CD8-positive, alpha-beta memory T cell (primary cell): ENCODE data around the gene LMNB1. TPM values are rescaled to one million over a fixed set of nuclear protein-coding genes. Genes with fewer than 3 reads are reported as not detected.

Experiments used
- CTCF ChIA-PET: fragments of 350-600 bp; sonication (Branson Sonifier 250); formaldehyde crosslinking; loops from one replicate; lab custom pipeline; 2021; ENCODE audit warnings: antibody characterized with exemption; lab: Charles Lee
- POLR2A ChIA-PET: fragments of 350-600 bp; sonication (Branson Sonifier 250); formaldehyde crosslinking; loops from one replicate; lab custom pipeline; 2021; ENCODE audit warnings: antibody characterized with exemption; lab: Charles Lee
- DNase-seq, 5 donors: peaks; one replicate each; pipeline versions ENCODE4 v3.0.0 to v3.0.0-alpha.2; 2020 to 2022; ENCODE audit warnings: mixed read lengths in 1 of 5
- H3K27ac ChIP-seq: one replicate; pipeline ENCODE4 v1.7.0; 2013; ENCODE audit warnings: low read depth, mild to moderate bottlenecking, low read length, moderate library complexity
- H3K27me3 ChIP-seq: 2 replicates; pipeline ENCODE4 v1.7.0; 2013; ENCODE audit warnings: low read length, mild to moderate bottlenecking; ENCODE audit not compliant: insufficient read depth, poor library complexity, severe bottlenecking
- H3K36me3 ChIP-seq: 2 replicates; pipeline ENCODE4 v1.7.0; 2013; ENCODE audit warnings: mild to moderate bottlenecking, low read length, moderate library complexity; ENCODE audit not compliant: insufficient read depth
- H3K4me1 ChIP-seq: 2 replicates; pipeline ENCODE4 v1.7.0; 2013; ENCODE audit warnings: mild to moderate bottlenecking, low read length, moderate library complexity; ENCODE audit not compliant: insufficient read depth
- H3K4me3 ChIP-seq: 2 replicates; pipeline ENCODE4 v1.7.0; 2013; ENCODE audit warnings: mild to moderate bottlenecking, low read length
- H3K9me3 ChIP-seq: 2 replicates; pipeline ENCODE4 v1.7.0; 2013; ENCODE audit warnings: mild to moderate bottlenecking, low read length
- H3K27ac Mint-ChIP-seq, 8 donors: one replicate each; pipeline ENCODE4 v1.8.0; 2020 to 2021; ENCODE audit warnings: mixed read lengths in 8 of 8, mild to moderate bottlenecking in 6 of 8, inconsistent platforms in 3 of 8, moderate library complexity in 3 of 8
- H3K27me3 Mint-ChIP-seq, 2 donors: one replicate each; pipeline ENCODE4 v1.8.0; 2020 to 2021; ENCODE audit warnings: mixed read lengths in 2 of 2, mild to moderate bottlenecking in 1 of 2, moderate library complexity in 1 of 2
- H3K36me3 Mint-ChIP-seq, 3 donors: one replicate each; pipeline ENCODE4 v1.8.0; 2020 to 2021; ENCODE audit warnings: mixed read lengths in 3 of 3, inconsistent platforms in 1 of 3, mild to moderate bottlenecking in 1 of 3
- H3K4me1 Mint-ChIP-seq, 3 donors: one replicate each; pipeline ENCODE4 v1.8.0; 2020 to 2021; ENCODE audit warnings: mixed read lengths in 3 of 3, inconsistent platforms in 1 of 3, mild to moderate bottlenecking in 1 of 3
- H3K4me3 Mint-ChIP-seq, 7 donors: one replicate each; pipeline ENCODE4 v1.8.0; 2020 to 2021; ENCODE audit warnings: mixed read lengths in 7 of 7, mild to moderate bottlenecking in 6 of 7, moderate library complexity in 4 of 7, inconsistent platforms in 2 of 7
- H3K9me3 Mint-ChIP-seq, 5 donors: one replicate each; pipeline ENCODE4 v1.8.0; 2020 to 2022; ENCODE audit warnings: mixed read lengths in 5 of 5, mild to moderate bottlenecking in 3 of 5, moderate library complexity in 2 of 5, inconsistent platforms in 1 of 5
- polyA plus RNA-seq: library from polyadenylated mRNA; unstranded; fragments of 300-500 nt; fragmentation: Illumina TruSeq; gene quantifications from one replicate; pipeline ENCODE4 v1.2.3, GENCODE V29; 2021
- total RNA-seq, 2 experiments: library from RNA; stranded (reverse); gene quantifications; one replicate each; pipeline ENCODE4 v1.2.3, GENCODE V29; 2021

The LMNB1 gene
- total and polyA plus RNA-seq, 3 experiments from 2014 or later, result 7.5 to 178 (median 172) TPM

DNA sequence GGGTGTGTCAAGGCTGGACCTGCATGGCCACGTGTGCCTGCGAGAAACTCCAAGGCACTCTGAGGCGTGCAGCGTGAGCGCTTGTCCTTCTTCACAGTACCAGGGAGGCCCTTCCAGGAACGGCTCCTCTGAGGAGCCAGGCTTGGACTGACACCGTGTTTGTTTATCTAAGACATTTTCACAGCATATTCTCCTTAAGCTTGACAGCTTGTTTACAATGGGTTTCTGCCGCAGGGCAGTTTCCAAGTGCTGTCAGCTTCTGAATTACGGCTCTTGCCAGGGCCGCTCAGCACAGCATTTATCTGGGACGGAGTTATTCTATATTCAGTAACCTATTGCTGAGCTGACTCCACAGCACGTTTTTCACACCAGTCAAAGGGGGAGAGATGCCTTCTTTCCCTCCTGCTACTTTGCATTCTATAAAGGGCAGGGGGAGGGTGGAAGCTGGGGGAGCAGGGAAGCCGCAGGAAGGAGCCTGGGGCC is 98.4 kb downstream of the LMNB1 start:
- Histone ChIP-seq H3K27ac (no peak overlapping the region), H3K36me3 (no peaks in the 10 kb centered on the region), H3K9me3 (no peaks in the 10 kb centered on the region), H3K4me1 (no peaks in the 10 kb centered on the region), H3K27me3 (no peaks in the 10 kb centered on the region), H3K4me3 (no peak overlapping the region)
- Mint-ChIP-seq H3K4me3 (no peak overlapping the region), H3K4me1 (no peaks in the 10 kb centered on the region), H3K36me3 (no peaks in the 10 kb centered on the region), H3K9me3 (no peaks in the 10 kb centered on the region), H3K27ac (no peak overlapping the region), H3K27me3 (peaks cover 0 to 4% of the 10 kb centered on the region in 2 donors)
- POLR2A ChIA-PET, result no interaction called here
- CTCF ChIA-PET, result no interaction called here
- DNase-seq, result no peak

DNA sequence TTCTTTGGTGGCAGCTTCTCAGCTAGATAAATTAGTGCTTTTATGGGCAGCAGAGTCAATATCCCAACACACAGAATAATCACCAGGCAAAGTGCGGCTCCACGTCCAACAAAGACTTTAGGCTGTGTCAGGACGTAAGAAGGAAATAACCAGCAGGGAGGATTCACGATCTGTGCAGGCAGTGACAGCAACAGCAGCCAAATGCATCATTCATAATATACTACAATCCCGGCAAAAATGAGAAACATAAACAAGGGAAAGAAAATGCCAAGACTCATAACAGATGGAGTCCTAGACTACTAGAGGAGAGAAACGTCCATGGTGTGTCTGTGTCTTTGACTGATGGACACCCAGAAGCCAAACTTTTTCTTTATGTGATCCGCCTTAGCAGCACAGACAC is 100.7 kb downstream of the LMNB1 start:
- Histone ChIP-seq H3K27ac (no peak overlapping the region), H3K9me3 (no peaks in the 10 kb centered on the region), H3K36me3 (no peaks in the 10 kb centered on the region), H3K4me3 (no peak overlapping the region), H3K27me3 (no peaks in the 10 kb centered on the region), H3K4me1 (no peaks in the 10 kb centered on the region)
- Mint-ChIP-seq H3K27ac (no peak overlapping the region), H3K27me3 (no peaks in the 10 kb centered on the region), H3K9me3 (no peaks in the 10 kb centered on the region), H3K36me3 (no peaks in the 10 kb centered on the region), H3K4me3 (no peak overlapping the region), H3K4me1 (no peaks in the 10 kb centered on the region)
- ChIA-PET CTCF (no interaction called here), POLR2A (no interaction called here)
- no peak for DNase-seq

DNA sequence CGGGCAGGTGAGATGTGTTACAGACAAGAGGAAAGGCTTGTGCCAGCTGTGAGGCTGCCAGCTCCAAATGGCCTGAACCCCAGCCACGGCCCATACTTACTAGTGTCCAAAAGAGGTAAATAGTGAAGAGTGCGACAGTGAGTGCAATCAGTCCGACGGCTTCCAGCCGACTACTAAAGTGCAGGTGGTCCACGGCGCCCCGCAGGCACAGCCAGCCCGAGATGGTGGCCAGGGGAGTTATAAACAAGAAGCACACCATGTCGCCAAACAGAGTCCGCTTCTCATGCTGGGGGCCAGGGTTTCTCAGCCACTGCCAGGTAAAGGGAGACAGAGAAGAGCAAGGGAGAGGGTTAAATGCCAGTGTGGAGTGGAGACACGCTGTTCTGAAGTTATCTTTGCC is 101.1 kb downstream of the LMNB1 start:
- H3K27ac Mint-ChIP-seq, result no peak overlapping the region
- H3K36me3 Mint-ChIP-seq, result no peaks in the 10 kb centered on the region
- no peak overlapping the region for H3K27ac ChIP-seq
- H3K9me3 Mint-ChIP-seq, result no peaks in the 10 kb centered on the region
- H3K4me1 ChIP-seq, result no peaks in the 10 kb centered on the region
- H3K36me3 ChIP-seq, result no peaks in the 10 kb centered on the region
- H3K27me3 Mint-ChIP-seq, result no peaks in the 10 kb centered on the region
- ChIA-PET POLR2A (no interaction called here), CTCF (no interaction called here)
- no peak for DNase-seq
- H3K4me3 Mint-ChIP-seq, result no peak overlapping the region
- H3K27me3 ChIP-seq, result no peaks in the 10 kb centered on the region
- no peak overlapping the region for H3K4me3 ChIP-seq
- no peaks in the 10 kb centered on the region for H3K9me3 ChIP-seq
- no peaks in the 10 kb centered on the region for H3K4me1 Mint-ChIP-seq

DNA sequence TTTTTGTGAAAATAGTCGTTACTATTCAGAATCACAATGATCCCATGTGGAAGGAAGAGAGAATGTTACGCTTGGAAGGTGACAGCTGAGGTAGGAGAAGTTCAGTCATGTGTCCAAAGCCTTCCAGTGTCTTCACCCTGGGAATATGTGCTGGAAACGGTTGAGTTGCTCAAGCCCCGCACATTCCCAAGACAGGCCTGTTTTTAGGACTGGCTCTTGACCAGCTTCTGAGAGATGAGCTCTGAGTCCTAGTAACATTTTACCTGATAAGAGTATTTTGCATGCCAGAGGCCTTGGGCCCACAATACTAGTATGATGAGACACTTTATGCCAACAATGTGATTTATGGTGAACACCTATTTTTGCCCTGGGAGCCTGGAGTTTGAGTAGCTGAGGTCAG is 101.7 kb downstream of the LMNB1 start:
- Mint-ChIP-seq H3K9me3 (no peaks in the 10 kb centered on the region), H3K4me3 (no peak overlapping the region), H3K27ac (no peak overlapping the region), H3K27me3 (no peaks in the 10 kb centered on the region), H3K4me1 (no peaks in the 10 kb centered on the region), H3K36me3 (no peaks in the 10 kb centered on the region)
- Histone ChIP-seq H3K27me3 (no peaks in the 10 kb centered on the region), H3K4me3 (no peak overlapping the region), H3K9me3 (no peaks in the 10 kb centered on the region), H3K27ac (no peak overlapping the region), H3K36me3 (no peaks in the 10 kb centered on the region), H3K4me1 (no peaks in the 10 kb centered on the region)
- ChIA-PET POLR2A (no interaction called here), CTCF (no interaction called here)
- no peak for DNase-seq

DNA sequence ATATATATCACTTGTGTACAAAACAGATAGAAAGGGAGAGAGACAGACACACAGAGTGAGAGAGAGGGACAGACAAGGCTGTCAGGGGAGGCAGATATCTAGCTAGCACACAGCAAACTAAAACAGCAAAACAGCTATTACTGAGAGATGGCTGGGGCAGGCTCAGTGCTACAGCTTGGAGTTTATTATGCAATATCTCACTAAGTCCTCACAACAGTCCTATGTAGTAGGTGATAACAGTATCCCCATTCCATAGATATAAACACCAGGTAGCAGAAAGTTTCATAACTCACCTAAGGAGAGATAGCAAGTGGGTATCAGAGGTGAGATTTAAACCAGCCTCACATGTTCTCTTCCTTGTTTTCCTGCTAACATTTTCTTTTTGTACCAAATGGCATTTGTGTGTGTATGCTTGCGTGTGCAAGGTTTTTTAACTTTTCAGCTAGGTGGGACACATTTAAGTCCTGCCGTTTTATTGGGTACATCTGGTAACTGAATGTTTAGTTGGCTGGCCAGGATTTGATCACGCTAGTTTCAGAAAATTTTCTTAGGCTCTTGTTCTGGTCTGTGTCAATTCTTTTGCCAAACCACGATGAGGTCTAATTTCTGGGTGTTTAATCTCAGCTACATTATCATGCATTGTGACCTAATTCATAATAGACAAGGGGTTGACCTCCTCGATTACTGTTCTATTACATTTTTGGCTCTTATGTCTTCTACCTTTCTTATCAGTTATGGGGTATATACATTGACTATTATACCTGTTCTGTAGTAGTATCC is 105.1 kb downstream of the LMNB1 start:
- POLR2A ChIA-PET, result no interaction called here
- no peak overlapping the region for H3K4me3 Mint-ChIP-seq
- Histone ChIP-seq H3K27ac (no peak overlapping the region), H3K36me3 (no peaks in the 10 kb centered on the region), H3K9me3 (no peaks in the 10 kb centered on the region), H3K4me1 (no peaks in the 10 kb centered on the region), H3K27me3 (no peaks in the 10 kb centered on the region), H3K4me3 (no peak overlapping the region)
- CTCF ChIA-PET, result interaction anchor here (1.1 kb wide), 1 partner anchor 17 kb away, joined by 3 read pairs; no protein-coding TSS in a partner anchor
- no peak for DNase-seq
- H3K4me1 Mint-ChIP-seq, result no peaks in the 10 kb centered on the region
- no peaks in the 10 kb centered on the region for H3K36me3 Mint-ChIP-seq
- H3K27me3 Mint-ChIP-seq, result no peaks in the 10 kb centered on the region
- no peak overlapping the region for H3K27ac Mint-ChIP-seq
- no peaks in the 10 kb centered on the region for H3K9me3 Mint-ChIP-seq

DNA sequence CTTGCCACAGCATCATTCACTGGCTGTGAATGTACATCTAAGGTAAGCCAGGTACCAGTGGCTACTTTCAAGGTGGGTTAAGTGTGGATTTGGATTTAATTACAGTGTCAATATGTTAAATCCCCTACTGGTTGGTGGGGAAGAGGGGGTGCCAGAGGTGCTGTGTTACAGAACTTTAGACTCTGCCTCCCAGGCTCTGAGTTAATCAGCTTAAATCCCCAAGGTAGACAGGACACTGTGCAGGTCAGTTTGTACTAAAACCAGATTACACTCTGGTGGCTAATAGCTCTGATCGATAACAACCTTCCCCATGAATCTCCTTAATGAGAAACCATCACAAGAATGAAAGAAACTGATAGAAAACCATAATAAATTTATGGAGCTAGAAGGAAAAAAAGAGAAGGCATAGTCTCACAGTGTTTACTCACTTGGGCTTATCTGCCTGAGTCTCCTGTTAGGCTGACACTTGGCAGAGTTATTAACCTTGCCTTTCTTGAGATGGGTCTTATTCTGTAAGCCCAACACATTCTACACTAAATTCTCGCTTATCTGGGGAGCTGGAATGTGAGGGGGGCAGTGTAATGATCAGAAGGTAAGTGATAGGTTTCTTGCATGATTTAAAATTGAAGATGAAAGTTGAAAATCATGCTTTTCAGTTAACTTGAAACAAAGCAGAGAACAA is 106.8 kb downstream of the LMNB1 start:
- Histone ChIP-seq H3K27ac (peak overlapping the region; percentile 8), H3K36me3 (no peaks in the 10 kb centered on the region), H3K4me3 (no peak overlapping the region), H3K27me3 (no peaks in the 10 kb centered on the region), H3K9me3 (no peaks in the 10 kb centered on the region), H3K4me1 (no peaks in the 10 kb centered on the region)
- H3K36me3 Mint-ChIP-seq, result no peaks in the 10 kb centered on the region
- no peaks in the 10 kb centered on the region for H3K27me3 Mint-ChIP-seq
- DNase-seq, result no peak
- POLR2A ChIA-PET, result no interaction called here
- no peak overlapping the region for H3K4me3 Mint-ChIP-seq
- no peaks in the 10 kb centered on the region for H3K9me3 Mint-ChIP-seq
- no peaks in the 10 kb centered on the region for H3K4me1 Mint-ChIP-seq
- CTCF ChIA-PET, result no interaction called here
- no peak overlapping the region for H3K27ac Mint-ChIP-seq

DNA sequence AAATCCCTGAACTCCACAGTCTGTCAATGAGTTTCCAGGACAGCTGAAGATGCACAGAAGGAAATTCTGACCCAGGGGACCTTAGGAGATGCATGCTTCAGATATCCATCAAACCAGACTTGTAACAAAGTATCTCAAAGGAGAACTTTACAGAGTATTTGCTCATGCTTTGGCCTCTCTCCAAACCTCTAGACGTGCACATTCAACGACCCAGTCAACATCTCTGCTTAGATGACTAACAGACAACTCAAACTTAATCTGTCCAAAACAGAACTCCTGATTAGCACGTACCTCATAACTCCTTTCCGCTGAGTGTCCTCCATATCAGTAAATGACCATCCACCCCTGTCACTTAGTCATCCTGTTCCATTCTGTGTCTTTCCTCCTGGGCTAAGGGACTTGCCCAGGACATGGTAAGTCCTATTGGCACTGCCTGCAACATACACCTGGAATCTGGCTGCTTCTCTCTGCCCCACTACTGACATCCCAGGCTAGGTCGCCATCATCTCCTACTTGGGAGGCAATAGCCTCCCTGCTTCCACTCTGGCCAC is 107.4 kb downstream of the LMNB1 start:
- Mint-ChIP-seq H3K4me3 (no peak overlapping the region), H3K36me3 (no peaks in the 10 kb centered on the region), H3K4me1 (no peaks in the 10 kb centered on the region), H3K27ac (no peak overlapping the region), H3K9me3 (no peaks in the 10 kb centered on the region), H3K27me3 (no peaks in the 10 kb centered on the region)
- POLR2A ChIA-PET, result no interaction called here
- Histone ChIP-seq H3K36me3 (no peaks in the 10 kb centered on the region), H3K9me3 (no peaks in the 10 kb centered on the region), H3K4me3 (no peak overlapping the region), H3K27me3 (no peaks in the 10 kb centered on the region), H3K27ac (peak overlapping the region; percentile 31), H3K4me1 (no peaks in the 10 kb centered on the region)
- CTCF ChIA-PET, result no interaction called here
- no peak for DNase-seq
